HG03575 (cell line): ENCODE results near the gene DESI1.
A peak's percentile ranks its signal among the peaks of the same experiment; 100 is the strongest.
"Not testable (repeated sequence)": the region's sequence is repeated elsewhere in the genome, so short reads cannot be mapped to it uniquely, and the experiment has no call there.

Source experiments
- ATAC-seq: cut with Tn5 transposase; IDR thresholded peaks from one replicate; pipeline ENCODE4 v1.9.1; 2021; ENCODE audit not compliant: unreplicated experiment, insufficient number of reproducible peaks, low FRiP score; ENCODE audit errors: extremely low read depth

Gene DESI1

GRCh38 chr22:41595703-41596102 lies 25.1 kb downstream of the DESI1 start:
- ATAC-seq = no peak

GRCh38 chr22:41593336-41593960 lies 27.4 kb downstream of the DESI1 start:
- ATAC-seq = not testable (repeated sequence)

GRCh38 chr22:41589391-41590241 lies 31.2 kb downstream of the DESI1 start, which contains the start of gene PMM1:
Gene PMM1, minus strand, starts transcription at chr22:41589840. Its CDS starts 35 bp downstream, at chr22:41589805.
- ATAC-seq = peak; percentile 36

GRCh38 chr22:41587347-41587723 lies 33.5 kb downstream of the DESI1 start:
- ATAC-seq = no peak

- no peak for ATAC-seq
Observed at GRCh38 chr22:41585898-41586297, 34.9 kb downstream of the DESI1 start.

- ATAC-seq = no peak
Observed at GRCh38 chr22:41584881-41585280, 36.0 kb downstream of the DESI1 start.

GRCh38 chr22:41582694-41583093 lies 38.1 kb downstream of the DESI1 start:
- ATAC-seq = no peak

GRCh38 chr22:41579997-41580355 lies 40.9 kb downstream of the DESI1 start:
- ATAC-seq = no peak

GRCh38 chr22:41579297-41579996 lies 41.4 kb downstream of the DESI1 start:
- no peak for ATAC-seq

GRCh38 chr22:41578818-41579217 lies 42.0 kb downstream of the DESI1 start:
- ATAC-seq = no peak

- no peak for ATAC-seq
Observed at GRCh38 chr22:41578114-41578513, 42.7 kb downstream of the DESI1 start.

GRCh38 chr22:41576877-41577276 lies 44.0 kb downstream of the DESI1 start:
- no peak for ATAC-seq

GRCh38 chr22:41575533-41575932 lies 45.3 kb downstream of the DESI1 start:
- ATAC-seq = no peak

- ATAC-seq = no peak
Observed at GRCh38 chr22:41574847-41575381, 45.9 kb downstream of the DESI1 start.

- no peak for ATAC-seq
Observed at GRCh38 chr22:41573677-41574076, 47.2 kb downstream of the DESI1 start.

GRCh38 chr22:41572305-41572704 lies 48.5 kb downstream of the DESI1 start:
- not testable (repeated sequence) for ATAC-seq

GRCh38 chr22:41571786-41572185 lies 49.1 kb downstream of the DESI1 start:
- ATAC-seq = no peak

- no peak for ATAC-seq
Observed at GRCh38 chr22:41570221-41570620, 50.6 kb downstream of the DESI1 start.

GRCh38 chr22:41568811-41569210 lies 52.0 kb downstream of the DESI1 start:
- no peak for ATAC-seq

GRCh38 chr22:41567512-41567768 lies 53.4 kb downstream of the DESI1 start:
- no peak for ATAC-seq
